HepG2 (cell line): ENCODE results near the gene ARHGEF10L. TPM values are rescaled to one million over a fixed set of nuclear protein-coding genes. Genes with fewer than 3 reads are reported as not detected.

Experiments used
- FOXP4 ChIP-seq: sonication (generic); formaldehyde crosslinking; IDR thresholded peaks from 2 replicates; pipeline ENCODE4 v1.4.0; 2020; ENCODE audit warnings: missing genetic modification reagents
- HMGXB4 ChIP-seq, 2 experiments: sonication (generic) in 1 of 2; formaldehyde crosslinking in 1 of 2; IDR thresholded peaks; 2 replicates each; pipeline versions ENCODE4 v1.4.0 to v1.6.1; 2018 to 2020; ENCODE audit warnings: missing genetic modification reagents in 2 of 2, borderline replicate concordance in 1 of 2, low read depth in 1 of 2, mild to moderate bottlenecking in 1 of 2, missing biosample characterization in 1 of 2
- ZNF101 ChIP-seq: sonication (generic); formaldehyde crosslinking; IDR thresholded peaks from 2 replicates; pipeline ENCODE4 v1.4.0; 2020; ENCODE audit warnings: mild to moderate bottlenecking, low read depth, missing genetic modification reagents, borderline replicate concordance
- ZNF329 ChIP-seq: sonication (generic); formaldehyde crosslinking; IDR thresholded peaks from 2 replicates; pipeline ENCODE4 v1.9.0; 2021; ENCODE audit warnings: low read depth, mild to moderate bottlenecking, missing genetic modification reagents
- ZNF609 ChIP-seq: sonication (generic); formaldehyde crosslinking; IDR thresholded peaks from 2 replicates; pipeline ENCODE4 v1.4.0; 2020; ENCODE audit warnings: mild to moderate bottlenecking, missing genetic modification reagents, borderline replicate concordance
- polyA plus RNA-seq, 8 experiments: library from polyadenylated mRNA; depleted of rRNA in 3 of 8; stranded (reverse) in 7 of 8; unstranded in 1 of 8; fragments of >200 nt; fragmentation: Illumina TruSeq in 4 of 8; extraction: Trizol in 4 of 8; gene quantifications; 2 replicates each; pipeline versions ENCODE4 v1.2.1 to v1.2.3, GENCODE V29; 2011 to 2016; ENCODE audit warnings: low read depth in 4 of 8, missing spikeins in 1 of 8, mixed read lengths in 1 of 8; ENCODE audit not compliant: insufficient read depth in 1 of 8
- total RNA-seq, 5 experiments: library from RNA; depleted of rRNA; stranded (reverse); fragments of >200 nt; fragmentation: Illumina TruSeq; extraction: Trizol; gene quantifications; 2 replicates each; pipeline ENCODE4 v1.2.3, GENCODE V29; 2016; ENCODE audit warnings: low read depth in 1 of 5

ARHGEF10L gene
- total and polyA plus RNA-seq, 2 of the 13 experiments (the other 11 are each of a cell fraction or from before 2014, with no cell fraction given) = 46.5 to 78.3 TPM

GRCh38 chr1:17601643-17602382, 62.3 kb downstream of the ARHGEF10L start (continued):
- TF ChIP-seq ZNF609 (CRISPR knock-in tag) (no peak), ZNF329 (CRISPR knock-in tag) (no peak), ZNF101 (CRISPR knock-in tag) (no peak), FOXP4 (CRISPR knock-in tag) (no peak), HMGXB4 (CRISPR knock-in tag; IDR thresholded peaks at IDR 0.05; ENCODE audit: borderline replicate concordance in 1 of 2, low read depth in 1 of 2) (no peak)
